WTC11 (cell line): ENCODE measurements around the gene NUDT6. TPM values are rescaled to one million over a fixed set of nuclear protein-coding genes. Genes with fewer than 3 reads are reported as not detected.
A peak's percentile ranks its signal among the peaks of the same experiment; 100 is the strongest.

Experiments
- CBFB ChIP-seq: sonication (generic); formaldehyde crosslinking; IDR thresholded peaks from 2 replicates; pipeline ENCODE4 v1.8.1; 2022; ENCODE audit warnings: mild to moderate bottlenecking, low read depth, missing genetic modification reagents
- CREB1 ChIP-seq: sonication (generic); formaldehyde crosslinking; IDR thresholded peaks from 2 replicates; pipeline ENCODE4 v1.8.0; 2023; ENCODE audit warnings: mild to moderate bottlenecking, missing genetic modification reagents
- ELF4 ChIP-seq: sonication (generic); formaldehyde crosslinking; IDR thresholded peaks from 2 replicates; pipeline ENCODE4 v1.8.1; 2022; ENCODE audit warnings: low read depth, mild to moderate bottlenecking, moderate library complexity, missing genetic modification reagents
- ESRRA ChIP-seq: sonication (generic); formaldehyde crosslinking; IDR thresholded peaks from 2 replicates; pipeline ENCODE4 v1.8.1; 2022; ENCODE audit warnings: mild to moderate bottlenecking, missing genetic modification reagents, borderline replicate concordance
- FOXK1 ChIP-seq: sonication (generic); formaldehyde crosslinking; IDR thresholded peaks from 2 replicates; pipeline ENCODE4 v1.8.0; 2022; ENCODE audit warnings: mild to moderate bottlenecking, moderate library complexity, missing genetic modification reagents
- GRHL2 ChIP-seq: fragments of 250-450 bp; sonication (Bioruptor Pico); IDR thresholded peaks from 2 replicates; pipeline ENCODE4 v1.8.0; 2022; ENCODE audit warnings: mild to moderate bottlenecking, moderate library complexity; ENCODE audit not compliant: insufficient replicate concordance, severe bottlenecking
- JUN ChIP-seq: sonication (generic); formaldehyde crosslinking; IDR thresholded peaks from 2 replicates; pipeline ENCODE4 v1.8.0; 2023; ENCODE audit warnings: mild to moderate bottlenecking, missing genetic modification reagents
- KAT7 ChIP-seq: sonication (generic); formaldehyde crosslinking; IDR thresholded peaks from 2 replicates; pipeline ENCODE4 v1.8.1; 2023; ENCODE audit warnings: missing genetic modification reagents, mild to moderate bottlenecking, borderline replicate concordance
- MYBL2 ChIP-seq: sonication (generic); formaldehyde crosslinking; IDR thresholded peaks from 2 replicates; pipeline ENCODE4 v1.8.1; 2023; ENCODE audit warnings: mild to moderate bottlenecking, moderate library complexity, missing genetic modification reagents
- OVOL2 ChIP-seq: fragments of 250-450 bp; sonication (Bioruptor Pico); IDR thresholded peaks from 2 replicates; pipeline ENCODE4 v1.9.0; 2021; ENCODE audit warnings: mild to moderate bottlenecking, borderline replicate concordance
- RELA ChIP-seq: sonication (generic); formaldehyde crosslinking; IDR thresholded peaks from 2 replicates; pipeline ENCODE4 v1.8.1; 2022; ENCODE audit warnings: missing genetic modification reagents, mild to moderate bottlenecking, borderline replicate concordance
- RORB ChIP-seq: fragments of 250-450 bp; sonication (Bioruptor Pico); IDR thresholded peaks from 2 replicates; pipeline ENCODE4 v1.9.0; 2021; ENCODE audit warnings: mild to moderate bottlenecking
- SOX15 ChIP-seq: fragments of 250-450 bp; sonication (Bioruptor Pico); IDR thresholded peaks from 2 replicates; pipeline ENCODE4 v1.9.0; 2021; ENCODE audit warnings: mild to moderate bottlenecking
- ZNF121 ChIP-seq: sonication (generic); formaldehyde crosslinking; IDR thresholded peaks from 2 replicates; pipeline ENCODE4 v1.8.0; 2023; ENCODE audit warnings: missing genetic modification reagents
- ZNF232 ChIP-seq: sonication (generic); formaldehyde crosslinking; IDR thresholded peaks from 2 replicates; pipeline ENCODE4 v1.8.0; 2022; ENCODE audit warnings: mild to moderate bottlenecking, missing genetic modification reagents
- ZNF263 ChIP-seq: sonication (generic); formaldehyde crosslinking; IDR thresholded peaks from 2 replicates; pipeline ENCODE4 v1.8.1; 2022; ENCODE audit warnings: low read depth, mild to moderate bottlenecking, moderate library complexity, missing genetic modification reagents
- ZNF416 ChIP-seq: fragments of 250-450 bp; sonication (Bioruptor Pico); IDR thresholded peaks from 2 replicates; pipeline ENCODE4 v1.9.0; 2021; ENCODE audit warnings: mild to moderate bottlenecking, inconsistent platforms
- ZNF423 ChIP-seq: fragments of 250-450 bp; sonication (Bioruptor Pico); IDR thresholded peaks from 2 replicates; pipeline ENCODE4 v2.1.2; 2022; ENCODE audit warnings: mild to moderate bottlenecking, moderate library complexity
- total RNA-seq: library from RNA; stranded (reverse); gene quantifications from 3 replicates; pipeline ENCODE4 v1.2.3, GENCODE V29; 2021
- TF ChIP-seq, protein P1 (sequence below): sonication (generic); formaldehyde crosslinking; conservative IDR thresholded peaks from 2 replicates; pipeline ENCODE4 v1.8.1; 2023; ENCODE audit warnings: mild to moderate bottlenecking, low read depth, missing genetic modification reagents, moderate library complexity
- TF ChIP-seq, protein P2 (sequence below): sonication (generic); formaldehyde crosslinking; IDR thresholded peaks from 2 replicates; pipeline ENCODE4 v1.8.0; 2022; ENCODE audit warnings: mild to moderate bottlenecking, missing genetic modification reagents
- TF ChIP-seq, protein P3 (sequence below): fragments of 250-450 bp; sonication (Bioruptor Pico); IDR thresholded peaks from 2 replicates; pipeline ENCODE4 v1.8.0; 2021; ENCODE audit warnings: mild to moderate bottlenecking
- TF ChIP-seq, protein P4 (sequence below): sonication (generic); formaldehyde crosslinking; IDR thresholded peaks from 2 replicates; pipeline ENCODE4 v1.8.1; 2023; ENCODE audit warnings: mild to moderate bottlenecking, missing genetic modification reagents, borderline replicate concordance
- TF ChIP-seq, protein P5 (sequence below): sonication (generic); formaldehyde crosslinking; IDR thresholded peaks from 2 replicates; pipeline ENCODE4 v1.8.0; 2023; ENCODE audit warnings: mild to moderate bottlenecking, missing genetic modification reagents
- TF ChIP-seq, protein P6 (sequence below): fragments of 250-450 bp; sonication (Bioruptor Pico); conservative IDR thresholded peaks from 2 replicates; pipeline ENCODE4 v1.9.0; 2021; ENCODE audit warnings: mild to moderate bottlenecking
- TF ChIP-seq, protein P7 (sequence below): sonication (generic); formaldehyde crosslinking; IDR thresholded peaks from 2 replicates; pipeline ENCODE4 v1.8.1; 2023; ENCODE audit warnings: mild to moderate bottlenecking, missing genetic modification reagents

NUDT6 gene
- total RNA-seq, 1 experiment from 2014 or later: 8.4 TPM

DNA sequence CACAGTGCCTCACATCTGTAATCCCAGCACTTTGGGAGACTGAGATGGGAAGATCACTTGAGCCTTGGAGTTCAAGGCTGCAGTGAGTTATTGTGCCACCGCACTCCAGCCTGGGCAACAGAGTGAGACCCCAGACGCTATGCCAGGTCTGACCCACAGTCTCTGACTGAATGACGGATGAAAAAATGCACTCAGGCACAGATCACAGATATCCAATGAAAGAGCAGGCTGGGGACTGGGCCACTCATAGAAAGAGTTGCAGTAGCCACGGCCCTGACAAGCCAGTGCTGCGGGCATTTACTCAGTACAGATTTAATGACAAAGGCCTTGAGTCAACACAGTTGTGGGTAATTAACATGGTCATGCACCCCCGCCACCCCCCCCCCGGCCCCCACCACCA, 22.7 kb downstream of the NUDT6 start (continued):
- TF ChIP-seq, protein P1, sequence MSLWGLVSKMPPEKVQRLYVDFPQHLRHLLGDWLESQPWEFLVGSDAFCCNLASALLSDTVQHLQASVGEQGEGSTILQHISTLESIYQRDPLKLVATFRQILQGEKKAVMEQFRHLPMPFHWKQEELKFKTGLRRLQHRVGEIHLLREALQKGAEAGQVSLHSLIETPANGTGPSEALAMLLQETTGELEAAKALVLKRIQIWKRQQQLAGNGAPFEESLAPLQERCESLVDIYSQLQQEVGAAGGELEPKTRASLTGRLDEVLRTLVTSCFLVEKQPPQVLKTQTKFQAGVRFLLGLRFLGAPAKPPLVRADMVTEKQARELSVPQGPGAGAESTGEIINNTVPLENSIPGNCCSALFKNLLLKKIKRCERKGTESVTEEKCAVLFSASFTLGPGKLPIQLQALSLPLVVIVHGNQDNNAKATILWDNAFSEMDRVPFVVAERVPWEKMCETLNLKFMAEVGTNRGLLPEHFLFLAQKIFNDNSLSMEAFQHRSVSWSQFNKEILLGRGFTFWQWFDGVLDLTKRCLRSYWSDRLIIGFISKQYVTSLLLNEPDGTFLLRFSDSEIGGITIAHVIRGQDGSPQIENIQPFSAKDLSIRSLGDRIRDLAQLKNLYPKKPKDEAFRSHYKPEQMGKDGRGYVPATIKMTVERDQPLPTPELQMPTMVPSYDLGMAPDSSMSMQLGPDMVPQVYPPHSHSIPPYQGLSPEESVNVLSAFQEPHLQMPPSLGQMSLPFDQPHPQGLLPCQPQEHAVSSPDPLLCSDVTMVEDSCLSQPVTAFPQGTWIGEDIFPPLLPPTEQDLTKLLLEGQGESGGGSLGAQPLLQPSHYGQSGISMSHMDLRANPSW (CRISPR knock-in tag): no peak
- TF ChIP-seq GRHL2 (CRISPR knock-in tag): no peak
- TF ChIP-seq ZNF232 (CRISPR knock-in tag): no peak
- TF ChIP-seq ZNF423: no peak
- TF ChIP-seq ESRRA (CRISPR knock-in tag): no peak
- TF ChIP-seq, protein P2, sequence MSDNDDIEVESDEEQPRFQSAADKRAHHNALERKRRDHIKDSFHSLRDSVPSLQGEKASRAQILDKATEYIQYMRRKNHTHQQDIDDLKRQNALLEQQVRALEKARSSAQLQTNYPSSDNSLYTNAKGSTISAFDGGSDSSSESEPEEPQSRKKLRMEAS (CRISPR knock-in tag): no peak
- TF ChIP-seq JUN (CRISPR knock-in tag): no peak
- no peak for TF ChIP-seq KAT7 (CRISPR knock-in tag)
- TF ChIP-seq, protein P3, sequence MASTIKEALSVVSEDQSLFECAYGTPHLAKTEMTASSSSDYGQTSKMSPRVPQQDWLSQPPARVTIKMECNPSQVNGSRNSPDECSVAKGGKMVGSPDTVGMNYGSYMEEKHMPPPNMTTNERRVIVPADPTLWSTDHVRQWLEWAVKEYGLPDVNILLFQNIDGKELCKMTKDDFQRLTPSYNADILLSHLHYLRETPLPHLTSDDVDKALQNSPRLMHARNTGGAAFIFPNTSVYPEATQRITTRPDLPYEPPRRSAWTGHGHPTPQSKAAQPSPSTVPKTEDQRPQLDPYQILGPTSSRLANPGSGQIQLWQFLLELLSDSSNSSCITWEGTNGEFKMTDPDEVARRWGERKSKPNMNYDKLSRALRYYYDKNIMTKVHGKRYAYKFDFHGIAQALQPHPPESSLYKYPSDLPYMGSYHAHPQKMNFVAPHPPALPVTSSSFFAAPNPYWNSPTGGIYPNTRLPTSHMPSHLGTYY: peak; percentile 88
- TF ChIP-seq SOX15 (CRISPR knock-in tag): no peak
- TF ChIP-seq FOXK1 (CRISPR knock-in tag): no peak
- TF ChIP-seq ZNF416 (CRISPR knock-in tag): peak; percentile 75; the same call in 1 of the 2 replicates
- TF ChIP-seq, protein P4, sequence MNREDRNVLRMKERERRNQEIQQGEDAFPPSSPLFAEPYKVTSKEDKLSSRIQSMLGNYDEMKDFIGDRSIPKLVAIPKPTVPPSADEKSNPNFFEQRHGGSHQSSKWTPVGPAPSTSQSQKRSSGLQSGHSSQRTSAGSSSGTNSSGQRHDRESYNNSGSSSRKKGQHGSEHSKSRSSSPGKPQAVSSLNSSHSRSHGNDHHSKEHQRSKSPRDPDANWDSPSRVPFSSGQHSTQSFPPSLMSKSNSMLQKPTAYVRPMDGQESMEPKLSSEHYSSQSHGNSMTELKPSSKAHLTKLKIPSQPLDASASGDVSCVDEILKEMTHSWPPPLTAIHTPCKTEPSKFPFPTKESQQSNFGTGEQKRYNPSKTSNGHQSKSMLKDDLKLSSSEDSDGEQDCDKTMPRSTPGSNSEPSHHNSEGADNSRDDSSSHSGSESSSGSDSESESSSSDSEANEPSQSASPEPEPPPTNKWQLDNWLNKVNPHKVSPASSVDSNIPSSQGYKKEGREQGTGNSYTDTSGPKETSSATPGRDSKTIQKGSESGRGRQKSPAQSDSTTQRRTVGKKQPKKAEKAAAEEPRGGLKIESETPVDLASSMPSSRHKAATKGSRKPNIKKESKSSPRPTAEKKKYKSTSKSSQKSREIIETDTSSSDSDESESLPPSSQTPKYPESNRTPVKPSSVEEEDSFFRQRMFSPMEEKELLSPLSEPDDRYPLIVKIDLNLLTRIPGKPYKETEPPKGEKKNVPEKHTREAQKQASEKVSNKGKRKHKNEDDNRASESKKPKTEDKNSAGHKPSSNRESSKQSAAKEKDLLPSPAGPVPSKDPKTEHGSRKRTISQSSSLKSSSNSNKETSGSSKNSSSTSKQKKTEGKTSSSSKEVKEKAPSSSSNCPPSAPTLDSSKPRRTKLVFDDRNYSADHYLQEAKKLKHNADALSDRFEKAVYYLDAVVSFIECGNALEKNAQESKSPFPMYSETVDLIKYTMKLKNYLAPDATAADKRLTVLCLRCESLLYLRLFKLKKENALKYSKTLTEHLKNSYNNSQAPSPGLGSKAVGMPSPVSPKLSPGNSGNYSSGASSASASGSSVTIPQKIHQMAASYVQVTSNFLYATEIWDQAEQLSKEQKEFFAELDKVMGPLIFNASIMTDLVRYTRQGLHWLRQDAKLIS (CRISPR knock-in tag): no peak
- TF ChIP-seq MYBL2 (CRISPR knock-in tag): no peak
- TF ChIP-seq ELF4 (CRISPR knock-in tag): no peak
- TF ChIP-seq ZNF263 (CRISPR knock-in tag): no peak
- TF ChIP-seq, protein P5, sequence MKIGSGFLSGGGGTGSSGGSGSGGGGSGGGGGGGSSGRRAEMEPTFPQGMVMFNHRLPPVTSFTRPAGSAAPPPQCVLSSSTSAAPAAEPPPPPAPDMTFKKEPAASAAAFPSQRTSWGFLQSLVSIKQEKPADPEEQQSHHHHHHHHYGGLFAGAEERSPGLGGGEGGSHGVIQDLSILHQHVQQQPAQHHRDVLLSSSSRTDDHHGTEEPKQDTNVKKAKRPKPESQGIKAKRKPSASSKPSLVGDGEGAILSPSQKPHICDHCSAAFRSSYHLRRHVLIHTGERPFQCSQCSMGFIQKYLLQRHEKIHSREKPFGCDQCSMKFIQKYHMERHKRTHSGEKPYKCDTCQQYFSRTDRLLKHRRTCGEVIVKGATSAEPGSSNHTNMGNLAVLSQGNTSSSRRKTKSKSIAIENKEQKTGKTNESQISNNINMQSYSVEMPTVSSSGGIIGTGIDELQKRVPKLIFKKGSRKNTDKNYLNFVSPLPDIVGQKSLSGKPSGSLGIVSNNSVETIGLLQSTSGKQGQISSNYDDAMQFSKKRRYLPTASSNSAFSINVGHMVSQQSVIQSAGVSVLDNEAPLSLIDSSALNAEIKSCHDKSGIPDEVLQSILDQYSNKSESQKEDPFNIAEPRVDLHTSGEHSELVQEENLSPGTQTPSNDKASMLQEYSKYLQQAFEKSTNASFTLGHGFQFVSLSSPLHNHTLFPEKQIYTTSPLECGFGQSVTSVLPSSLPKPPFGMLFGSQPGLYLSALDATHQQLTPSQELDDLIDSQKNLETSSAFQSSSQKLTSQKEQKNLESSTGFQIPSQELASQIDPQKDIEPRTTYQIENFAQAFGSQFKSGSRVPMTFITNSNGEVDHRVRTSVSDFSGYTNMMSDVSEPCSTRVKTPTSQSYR (CRISPR knock-in tag): no peak
- TF ChIP-seq OVOL2: no peak
- TF ChIP-seq, protein P6, sequence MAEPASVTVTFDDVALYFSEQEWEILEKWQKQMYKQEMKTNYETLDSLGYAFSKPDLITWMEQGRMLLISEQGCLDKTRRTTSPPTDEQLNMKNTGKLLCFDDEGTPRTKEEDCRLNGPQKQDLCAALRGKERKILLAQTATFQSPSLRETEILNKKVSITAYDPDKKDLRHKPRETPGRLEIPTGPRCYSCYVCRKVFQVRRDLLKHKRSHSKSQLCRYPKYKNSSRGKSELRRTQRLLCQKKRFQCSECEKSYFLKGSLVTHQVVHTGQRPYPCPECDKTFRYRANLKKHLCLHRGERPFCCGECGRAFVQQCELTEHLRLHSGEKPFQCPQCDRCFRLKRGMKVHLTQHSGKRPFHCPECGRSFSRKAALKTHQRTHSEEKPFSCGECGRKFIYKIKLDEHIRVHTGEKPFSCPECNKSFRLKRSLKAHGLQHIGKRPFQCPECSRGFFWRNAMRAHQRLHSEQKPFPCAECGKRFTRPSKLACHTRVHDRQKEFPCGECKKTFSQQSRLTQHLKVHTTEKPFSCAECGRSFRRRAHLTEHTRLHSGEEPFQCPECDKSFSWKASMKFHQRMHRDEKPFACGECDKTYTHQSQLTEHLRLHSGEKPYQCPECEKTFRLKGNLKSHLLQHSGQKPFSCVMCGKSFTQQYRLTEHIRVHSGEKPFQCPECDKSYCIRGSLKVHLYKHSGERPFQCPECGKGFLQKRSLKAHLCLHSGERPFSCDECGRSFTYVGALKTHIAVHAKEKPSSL (CRISPR knock-in tag): peak; percentile 71; the same call in 1 of the 2 replicates
- TF ChIP-seq, protein P7, sequence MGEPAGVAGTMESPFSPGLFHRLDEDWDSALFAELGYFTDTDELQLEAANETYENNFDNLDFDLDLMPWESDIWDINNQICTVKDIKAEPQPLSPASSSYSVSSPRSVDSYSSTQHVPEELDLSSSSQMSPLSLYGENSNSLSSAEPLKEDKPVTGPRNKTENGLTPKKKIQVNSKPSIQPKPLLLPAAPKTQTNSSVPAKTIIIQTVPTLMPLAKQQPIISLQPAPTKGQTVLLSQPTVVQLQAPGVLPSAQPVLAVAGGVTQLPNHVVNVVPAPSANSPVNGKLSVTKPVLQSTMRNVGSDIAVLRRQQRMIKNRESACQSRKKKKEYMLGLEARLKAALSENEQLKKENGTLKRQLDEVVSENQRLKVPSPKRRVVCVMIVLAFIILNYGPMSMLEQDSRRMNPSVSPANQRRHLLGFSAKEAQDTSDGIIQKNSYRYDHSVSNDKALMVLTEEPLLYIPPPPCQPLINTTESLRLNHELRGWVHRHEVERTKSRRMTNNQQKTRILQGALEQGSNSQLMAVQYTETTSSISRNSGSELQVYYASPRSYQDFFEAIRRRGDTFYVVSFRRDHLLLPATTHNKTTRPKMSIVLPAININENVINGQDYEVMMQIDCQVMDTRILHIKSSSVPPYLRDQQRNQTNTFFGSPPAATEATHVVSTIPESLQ: no peak
- no peak for TF ChIP-seq CREB1 (CRISPR knock-in tag)
- TF ChIP-seq CBFB (CRISPR knock-in tag): no peak
- no peak for TF ChIP-seq RORB (CRISPR knock-in tag)
- TF ChIP-seq ZNF121: peak; percentile 98
- no peak for TF ChIP-seq RELA (CRISPR knock-in tag)
